Right lobe of liver (tissue), 6 donors: Measurements from ENCODE around the gene ADARB1. TPM values are rescaled to one million over a fixed set of nuclear protein-coding genes. Genes with fewer than 3 reads are reported as not detected.
A peak's percentile ranks its signal among the peaks of the same experiment; 100 is the strongest.

ENCODE experiments used
- ATAC-seq, 4 donors: fragments of 200-7000 bp; cut with Tn5 transposase; one replicate each; pipeline ENCODE4 v1.9.1; 2020; ENCODE audit warnings: mild to moderate bottlenecking in 4 of 4, moderate library complexity in 4 of 4
- DNase-seq, 3 donors: peaks; one replicate each; pipeline ENCODE4 v3.0.0-alpha.2; 2020
- H3K27ac ChIP-seq, 3 donors: fragments of 200-600 bp; one replicate each; pipeline ENCODE4 v1.8.0; 2022
- H3K27me3 ChIP-seq, 2 donors: fragments of 200-600 bp; one replicate each; pipeline ENCODE4 v1.8.0; 2022
- H3K36me3 ChIP-seq, 4 donors: fragments of 200-600 bp; sonication (generic) in 1 of 4; one replicate each; pipeline versions ENCODE4 v1.5.1 to v1.8.0; 2017 to 2022; ENCODE audit warnings: control low read depth in 1 of 4
- H3K4me1 ChIP-seq, 4 donors: fragments of 200-600 bp; sonication (generic) in 1 of 4; one replicate each; pipeline versions ENCODE4 v1.5.1 to v1.8.0; 2017 to 2022; ENCODE audit warnings: control low read depth in 1 of 4
- H3K4me3 ChIP-seq, 3 donors: fragments of 200-600 bp; one replicate each; pipeline ENCODE4 v1.8.0; 2022
- H3K9me3 ChIP-seq, 4 donors: fragments of 200-600 bp; sonication (generic) in 1 of 4; one replicate each; pipeline versions ENCODE4 v1.5.1 to v1.8.0; 2017 to 2022; ENCODE audit warnings: control low read depth in 1 of 4
- CTCF ChIP-seq, 4 donors: fragments of 200-600 bp in 3 of 4; fragments of 450-650 bp in 1 of 4; IDR thresholded peaks; one replicate each; pipeline versions ENCODE4 v1.5.1 to v1.8.0; 2016 to 2022; ENCODE audit warnings: antibody characterized with exemption in 4 of 4, mild to moderate bottlenecking in 2 of 4
- POLR2A ChIP-seq: fragments of 450-650 bp; IDR thresholded peaks from one replicate; pipeline ENCODE4 v1.6.1; 2017; ENCODE audit warnings: antibody characterized with exemption, mild to moderate bottlenecking
- WGBS: methylation state at CpG from one replicate; pipeline ENCODE4 v1.1.6; 2018; ENCODE audit warnings: low coverage, low lambda C conversion rate; ENCODE audit not compliant: insufficient coverage; ENCODE audit errors: missing lambda C conversion rate; 5-methylcytosine and 5-hydroxymethylcytosine counted together
- intact Hi-C, 2 donors: fragments of 100-400 bp; cut with DNase I; formaldehyde crosslinking; loops; one replicate each; pipeline versions ENCODE4 v1.11.2 to v1.14.1; 2022
- total RNA-seq, 6 experiments: library from RNA; depleted of rRNA in 2 of 6; stranded (reverse); fragments of >200 nt in 2 of 6; fragmentation: NEBNext Ultra II Directional in 3 of 6; extraction: Animal tissue kit (Norgen Biotek cat#: 25700) in 3 of 6; gene quantifications; one replicate each; pipeline versions ENCODE4 v1.1.0 to v1.2.4, GENCODE V29; 2016 to 2023
- donor health status: DM: no; HTN: yes; CAD: no.
- donor health status: DM: no; HTN: no; CAD: no.
- donor health status: DM: no; HTN: no; CAD: no.
- donor health status: DM: no; HTN: yes; CAD: no.
- donor health status: DM: no; HTN: yes; CAD: no.

The ADARB1 gene
- total RNA-seq, 6 experiments from 2014 or later = 4.7 to 9.9 (median 8.6) TPM

GRCh38 chr21:45032332-45032731 is 42.0 kb upstream of the ADARB1 start:
- Histone ChIP-seq H3K4me1 (no peaks in the 10 kb centered on the region), H3K36me3 (no peaks in the 10 kb centered on the region), H3K4me3 (no peak overlapping the region), H3K27me3 (no peaks in the 10 kb centered on the region), H3K9me3 (no peaks in the 10 kb centered on the region), H3K27ac (no peak overlapping the region)
- peak in 1 of 3 donors; percentile 52 for DNase-seq
- ATAC-seq = no peak
- intact Hi-C loops = no loop called here
- TF ChIP-seq CTCF (IDR thresholded peaks at IDR 0.05) = no peak
- no peak for TF ChIP-seq POLR2A
- no CpG with 5 or more reads among the region's 21 CpGs for WGBS

- peak in 1 of 3 donors; percentile 49 for DNase-seq
- intact Hi-C loops = no loop called here
- Histone ChIP-seq H3K27ac (no peak overlapping the region), H3K27me3 (no peaks in the 10 kb centered on the region), H3K4me3 (no peak overlapping the region), H3K36me3 (no peaks in the 10 kb centered on the region), H3K4me1 (no peaks in the 10 kb centered on the region), H3K9me3 (no peaks in the 10 kb centered on the region)
- ATAC-seq = no peak
- no peak for TF ChIP-seq CTCF (IDR thresholded peaks at IDR 0.05)
- TF ChIP-seq POLR2A = no peak
- WGBS = 35% methylated on average over 13 of the region's 35 CpGs
Measured at GRCh38 chr21:45032977-45033710, 41.2 kb upstream of the ADARB1 start.

GRCh38 chr21:45033791-45034555 is 40.4 kb upstream of the ADARB1 start:
- Histone ChIP-seq H3K27me3 (no peaks in the 10 kb centered on the region), H3K27ac (no peak overlapping the region), H3K9me3 (no peaks in the 10 kb centered on the region), H3K4me1 (no peaks in the 10 kb centered on the region), H3K4me3 (no peak overlapping the region), H3K36me3 (no peaks in the 10 kb centered on the region)
- 67% methylated on average over 10 of the region's 21 CpGs for WGBS
- ATAC-seq (peak in 1 of 4 donors; percentile 11), DNase-seq (peak in 1 of 3 donors; percentile 46)
- intact Hi-C loops = no loop called here
- no peak for TF ChIP-seq CTCF (IDR thresholded peaks at IDR 0.05)
- TF ChIP-seq POLR2A = no peak

DNA sequence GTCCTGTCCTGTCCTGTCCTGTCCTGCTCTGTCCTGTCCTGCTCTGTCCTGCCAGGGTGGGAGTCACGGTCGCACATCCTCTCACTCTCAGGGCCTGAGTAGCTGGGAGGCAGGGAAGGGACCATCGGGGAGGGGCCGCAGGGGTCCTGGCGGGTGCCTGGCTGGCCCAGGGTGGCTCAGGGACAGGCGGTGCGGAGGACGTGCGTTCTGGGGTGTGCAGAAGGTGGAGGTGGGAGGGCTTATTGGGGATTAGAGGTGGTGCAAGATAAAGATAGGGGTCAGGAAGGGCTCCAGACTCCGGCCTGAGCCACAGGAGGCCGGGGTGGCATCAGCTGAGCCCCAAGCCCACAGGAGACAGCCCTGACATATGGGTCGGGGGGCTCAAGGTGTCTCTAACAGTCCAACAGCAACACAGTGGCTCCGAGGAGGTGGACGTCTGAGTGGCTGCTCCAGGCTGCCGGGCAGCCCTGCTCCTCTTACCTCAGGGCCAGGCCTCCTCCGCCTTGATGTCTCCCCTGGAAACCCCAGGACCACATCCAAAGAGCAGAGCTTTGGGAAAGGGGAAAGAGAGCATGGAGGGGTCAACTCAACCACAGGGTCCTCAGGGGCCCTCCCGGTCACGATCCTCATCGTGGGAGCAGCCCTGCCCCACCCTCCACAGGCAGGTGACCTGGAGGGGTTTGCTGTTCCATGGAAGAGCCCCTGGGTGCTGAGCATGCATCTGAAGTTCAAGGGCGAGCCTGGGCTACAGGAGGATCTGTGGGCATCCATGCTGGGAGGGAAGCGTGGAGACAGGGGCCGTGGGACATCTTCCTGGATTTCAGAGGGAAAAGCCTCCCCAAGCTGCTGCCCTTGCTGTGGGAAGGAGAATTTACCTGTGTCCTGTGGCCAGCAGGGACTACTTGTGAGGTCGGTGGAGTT is 39.6 kb upstream of the ADARB1 start:
- H3K27me3 ChIP-seq = no peaks in the 10 kb centered on the region
- H3K9me3 ChIP-seq = no peaks in the 10 kb centered on the region
- intact Hi-C loops = no loop called here
- no peak overlapping the region for H3K27ac ChIP-seq
- H3K4me1 ChIP-seq = no peaks in the 10 kb centered on the region
- H3K4me3 ChIP-seq = no peak overlapping the region
- no peaks in the 10 kb centered on the region for H3K36me3 ChIP-seq
- TF ChIP-seq CTCF (IDR thresholded peaks at IDR 0.05) (no peak), POLR2A (no peak)
- ATAC-seq = peak in 2 of 4 donors; percentile 8
- WGBS = 85% methylated on average over 10 of the region's 23 CpGs
- peak in 1 of 3 donors; percentile 40 for DNase-seq
